MM.1S (cell line): Measurements from ENCODE around the gene ARHGAP26.

Source experiments
- CTCF ChIP-seq: fragments of 300-600 bp; sonication (generic); IDR thresholded peaks from 2 replicates; pipeline ENCODE4 v1.5.1; 2016; ENCODE audit warnings: antibody characterized with exemption, low read length, mixed read lengths
- EZH2 ChIP-seq: fragments of 300-600 bp; sonication (generic); optimal IDR thresholded peaks from 2 replicates; pipeline ENCODE3; 2017; ENCODE audit warnings: low read depth, mild to moderate bottlenecking, antibody characterized with exemption, low read length, mixed read lengths

- TF ChIP-seq CTCF = no peak
- TF ChIP-seq EZH2 = no peak
Measured at GRCh38 chr5:143199161-143199560, 429.0 kb downstream of the ARHGAP26 start.
